GM21737 (cell line): ENCODE results near the gene RER1.

ENCODE experiments used
- ATAC-seq: cut with Tn5 transposase; IDR thresholded peaks from one replicate; pipeline ENCODE4 v1.9.1; 2021; ENCODE audit warnings: mild to moderate bottlenecking, moderate library complexity; ENCODE audit not compliant: unreplicated experiment

The RER1 gene

DNA sequence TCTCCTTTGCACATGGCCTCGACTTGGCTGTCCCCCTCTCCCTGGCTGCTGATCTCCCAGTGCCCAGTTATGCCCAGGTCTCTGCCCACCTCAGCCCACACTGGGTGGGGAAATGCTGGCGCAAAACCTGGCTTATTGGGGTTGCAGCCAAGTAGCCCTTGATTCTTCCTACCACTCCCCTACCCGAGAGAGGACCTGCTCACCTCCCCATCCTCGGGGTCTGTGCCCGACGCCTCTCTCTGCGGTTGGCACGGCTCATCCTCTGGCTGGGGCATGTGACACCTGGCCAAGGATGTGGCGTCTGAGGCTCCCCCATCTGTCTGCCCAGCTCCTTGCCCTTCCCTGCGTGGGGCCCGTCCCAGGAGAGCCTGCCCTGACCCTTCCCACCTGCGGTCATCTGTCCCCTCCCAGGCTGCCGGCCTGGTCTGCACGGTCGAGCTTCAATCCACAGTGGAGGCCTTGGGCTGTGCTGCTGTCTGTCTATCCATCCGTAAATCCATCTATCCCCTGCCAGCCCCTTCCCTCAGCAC is 27.2 kb downstream of the RER1 start:
- ATAC-seq = no peak

DNA sequence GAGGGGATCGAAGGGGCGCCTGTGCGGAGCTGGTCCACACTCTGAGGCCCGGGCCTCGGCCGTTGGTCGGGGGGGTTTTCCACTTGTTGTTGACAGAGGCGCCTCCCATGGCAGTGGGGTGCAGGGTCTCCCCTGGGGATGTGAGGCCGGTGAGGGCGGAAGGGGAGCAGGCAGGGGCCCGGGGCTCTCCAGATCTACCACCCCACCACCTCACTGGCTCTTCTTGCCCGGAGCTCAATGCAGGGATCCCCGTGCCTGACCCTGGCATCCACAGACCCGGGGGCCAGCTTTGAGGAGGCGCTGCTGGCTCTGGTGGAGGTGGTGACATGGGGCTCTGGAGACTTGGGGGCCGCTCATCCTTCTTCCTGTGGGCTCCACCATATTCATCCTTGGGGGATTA is 27.8 kb downstream of the RER1 start:
- no peak for ATAC-seq

- no peak for ATAC-seq
Observed at GRCh38 chr1:2422523-2422922, 30.9 kb downstream of the RER1 start.

GRCh38 chr1:2425892-2426291 is 34.3 kb downstream of the RER1 start:
- ATAC-seq = no peak

DNA sequence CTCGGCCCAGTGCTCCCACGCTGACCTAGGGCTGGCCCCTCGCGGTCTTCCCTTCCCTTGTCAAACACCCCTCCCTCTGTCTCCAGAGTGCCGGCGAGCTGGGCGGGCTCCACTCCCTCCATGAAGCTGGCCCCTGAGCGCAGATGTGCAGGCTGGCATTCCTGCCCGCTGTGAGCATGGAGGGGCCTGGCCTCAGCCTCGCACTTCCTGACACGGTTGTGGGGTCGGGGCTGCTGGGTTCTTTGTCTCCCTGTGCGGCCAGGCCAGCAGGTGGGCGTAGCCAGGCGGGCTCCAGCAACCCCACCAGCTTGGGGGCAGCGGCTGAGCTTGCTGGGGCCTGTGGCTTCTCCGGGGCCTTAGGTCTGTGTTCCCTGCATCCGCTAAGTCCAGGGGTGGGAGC is 34.9 kb downstream of the RER1 start:
- no peak for ATAC-seq

DNA sequence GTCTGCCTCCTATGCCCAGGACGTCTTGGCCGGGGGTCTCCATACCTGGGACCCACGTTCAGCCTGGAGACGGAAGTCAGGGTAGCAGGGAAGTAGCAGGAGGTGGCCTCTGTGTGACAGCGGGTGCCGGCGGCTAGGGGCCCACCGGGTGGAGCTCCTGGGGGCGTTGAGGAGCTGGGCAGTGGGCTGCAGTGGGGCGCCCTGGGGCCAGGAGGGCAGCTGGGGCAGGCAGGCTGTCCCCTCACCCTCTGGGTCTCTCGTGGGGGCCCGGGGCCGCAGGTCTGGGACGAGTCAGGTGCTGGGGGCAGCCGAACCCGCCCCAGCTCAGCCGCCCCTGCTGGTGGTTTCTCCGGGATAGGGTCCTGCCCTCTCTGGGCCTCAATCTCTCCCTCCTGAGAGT is 35.4 kb downstream of the RER1 start:
- no peak for ATAC-seq

DNA sequence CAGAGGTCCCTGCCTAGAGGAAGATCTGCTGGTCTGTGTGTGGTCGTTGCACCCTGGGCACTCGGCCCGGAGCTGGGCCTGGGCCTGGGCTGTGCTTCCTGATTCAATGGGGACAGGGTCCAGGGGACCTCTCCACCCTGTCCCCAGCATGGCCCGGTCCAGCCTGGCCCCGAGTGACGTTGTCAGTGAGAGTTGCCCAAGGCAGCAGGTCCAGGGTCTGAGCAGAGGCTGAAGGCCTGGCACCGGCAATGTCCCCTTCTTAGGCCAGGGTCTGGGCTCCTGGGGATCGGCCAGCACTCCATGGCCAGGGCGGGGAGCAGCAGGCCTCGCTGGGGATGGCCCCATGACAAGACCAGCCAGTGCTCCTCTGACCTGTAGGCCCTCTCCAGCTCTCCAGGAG is 36.3 kb downstream of the RER1 start:
- ATAC-seq = no peak

GRCh38 chr1:2428490-2428889 is 36.8 kb downstream of the RER1 start:
- ATAC-seq = no peak

GRCh38 chr1:2429780-2430591 is 38.3 kb downstream of the RER1 start:
- no peak for ATAC-seq

GRCh38 chr1:2430592-2430973 is 38.9 kb downstream of the RER1 start:
- no peak for ATAC-seq

GRCh38 chr1:2431103-2431502 is 39.5 kb downstream of the RER1 start:
- no peak for ATAC-seq

GRCh38 chr1:2431518-2431917 is 39.9 kb downstream of the RER1 start:
- no peak for ATAC-seq

DNA sequence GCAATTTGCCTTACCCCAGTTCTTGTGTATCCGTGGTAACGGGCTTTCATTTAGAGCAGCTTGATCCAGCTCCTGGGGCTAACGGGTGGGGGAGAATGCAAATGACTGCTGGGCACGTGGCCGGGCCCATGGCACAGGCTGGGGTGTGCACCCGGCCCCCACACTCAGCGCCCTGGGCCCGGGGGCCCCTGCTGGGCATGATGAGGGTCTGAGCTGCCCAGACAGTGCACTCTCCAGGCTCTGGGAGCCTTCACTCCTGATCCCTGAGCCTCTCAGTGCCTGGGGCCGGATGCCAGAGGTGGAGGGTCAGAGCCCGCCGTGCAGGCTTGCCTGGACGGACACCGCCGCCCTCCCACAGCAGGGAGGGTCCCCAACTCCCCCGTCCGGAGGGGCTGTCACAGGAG is 40.8 kb downstream of the RER1 start:
- ATAC-seq = no peak

DNA sequence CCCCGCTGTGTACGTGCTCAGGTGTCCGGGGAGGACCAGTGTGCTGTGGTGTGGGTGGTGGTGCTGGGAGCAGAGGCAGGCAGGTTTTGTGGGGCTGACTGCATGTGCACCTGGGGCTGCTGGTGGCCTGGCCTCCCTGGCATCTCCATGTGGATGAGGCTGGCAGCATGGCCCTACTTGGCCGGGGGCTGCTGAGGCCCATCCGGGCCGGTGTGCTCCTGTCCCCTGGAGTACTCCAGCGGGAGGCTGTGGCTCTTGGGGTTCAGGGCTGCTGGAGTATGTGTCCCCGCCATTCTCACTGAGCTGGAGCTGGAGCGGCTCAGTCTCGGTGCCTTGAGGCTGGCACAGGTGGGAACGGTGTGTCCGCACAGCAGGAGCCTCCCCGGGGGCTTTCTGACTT is 41.6 kb downstream of the RER1 start:
- ATAC-seq = no peak

- no peak for ATAC-seq
Observed at GRCh38 chr1:2433936-2434655, 42.5 kb downstream of the RER1 start.

DNA sequence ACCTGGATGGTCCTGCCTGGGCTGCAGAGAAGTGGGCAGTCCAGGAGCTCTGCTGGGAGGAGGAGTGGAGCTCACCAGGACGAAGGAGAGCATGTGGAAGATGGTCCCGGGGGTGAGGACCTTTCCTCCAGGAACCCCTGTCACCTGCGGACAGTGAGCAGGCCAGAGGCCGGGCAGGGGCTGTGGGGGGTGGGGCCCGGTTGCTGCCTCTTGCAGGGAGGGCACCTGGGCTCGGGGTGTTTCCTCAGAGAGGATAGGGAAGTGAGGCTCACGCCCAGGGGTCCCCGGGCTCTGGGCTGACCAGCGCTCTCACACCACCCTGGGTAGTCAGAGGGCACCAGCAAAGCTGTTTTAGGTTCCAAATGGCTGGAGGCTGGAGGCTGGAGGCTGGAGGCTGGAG is 43.5 kb downstream of the RER1 start:
- ATAC-seq = no peak

GRCh38 chr1:2435746-2436355 is 44.2 kb downstream of the RER1 start:
- no peak for ATAC-seq

GRCh38 chr1:2436876-2437275 is 45.2 kb downstream of the RER1 start:
- ATAC-seq = no peak

GRCh38 chr1:2437617-2438016 is 46.0 kb downstream of the RER1 start:
- ATAC-seq = no peak

- ATAC-seq = no peak
Observed at GRCh38 chr1:2438038-2438437, 46.4 kb downstream of the RER1 start.

DNA sequence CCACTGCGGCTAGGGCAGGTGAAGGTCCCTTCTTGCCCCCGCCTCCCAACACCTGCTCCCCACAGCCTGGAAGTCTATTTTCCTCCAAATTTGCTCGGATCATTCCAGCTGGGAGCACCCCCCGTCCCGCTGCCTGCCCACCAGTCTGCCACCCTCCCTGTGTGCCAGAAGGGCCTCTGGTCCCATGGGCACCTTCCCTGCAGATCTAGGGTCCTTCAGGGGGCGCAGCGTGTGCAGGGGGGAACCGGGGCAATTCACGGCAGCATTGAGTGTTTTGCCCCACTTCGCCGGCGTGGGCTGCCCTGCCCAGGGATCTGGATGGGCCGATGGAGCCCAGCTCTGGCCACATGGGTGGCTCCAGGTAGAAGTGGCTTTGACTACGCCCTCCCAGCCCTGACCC is 47.0 kb downstream of the RER1 start:
- ATAC-seq = no peak

DNA sequence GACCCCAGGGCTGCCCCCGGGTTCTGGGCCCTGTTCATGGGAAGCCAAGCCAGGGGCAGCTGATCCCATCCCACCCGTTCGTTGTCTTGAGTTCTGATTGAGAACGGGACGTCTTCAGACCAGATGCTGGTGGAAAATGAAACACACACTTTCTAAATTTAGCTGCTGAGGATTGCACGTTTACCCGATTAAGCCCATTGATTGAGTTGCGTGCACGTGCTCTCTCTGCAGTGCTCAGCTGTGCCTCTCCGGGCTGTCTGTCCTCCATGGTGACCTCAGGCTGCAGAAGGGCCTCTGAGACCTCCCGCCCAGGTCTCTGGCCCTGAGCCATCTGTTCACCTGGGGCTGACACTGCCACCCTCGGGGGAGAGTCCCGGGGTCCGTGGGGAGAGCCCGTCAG is 47.7 kb downstream of the RER1 start:
- no peak for ATAC-seq
